Subcutaneous abdominal adipose tissue (tissue), 5 donors: ENCODE results near the gene SPCS1.
"Not testable (repeated sequence)": the region's sequence is repeated elsewhere in the genome, so short reads cannot be mapped to it uniquely, and the experiment has no call there.

Experiments used
- H3K27ac ChIP-seq: one replicate; pipeline ENCODE4 v1.7.0; 2013; ENCODE audit warnings: low read depth, mild to moderate bottlenecking, inconsistent platforms, low read length, moderate library complexity
- H3K27me3 ChIP-seq, 5 donors: one replicate each; pipeline ENCODE4 v1.7.0; 2013; ENCODE audit warnings: low read length in 5 of 5, inconsistent platforms in 1 of 5; ENCODE audit not compliant: control insufficient read depth in 5 of 5, insufficient read depth in 4 of 5
- H3K36me3 ChIP-seq, 5 donors: one replicate each; pipeline ENCODE4 v1.7.0; 2013; ENCODE audit warnings: low read length in 5 of 5; ENCODE audit not compliant: control insufficient read depth in 5 of 5, insufficient read depth in 5 of 5
- H3K4me1 ChIP-seq, 5 donors: one replicate each; pipeline ENCODE4 v1.7.0; 2013; ENCODE audit warnings: low read length in 5 of 5, mild to moderate bottlenecking in 3 of 5, moderate library complexity in 1 of 5; ENCODE audit not compliant: control insufficient read depth in 5 of 5, insufficient read depth in 5 of 5
- H3K4me3 ChIP-seq, 5 donors: one replicate each; pipeline ENCODE4 v1.7.0; 2013; ENCODE audit warnings: low read length in 5 of 5, low read depth in 1 of 5
- H3K9ac ChIP-seq, 5 donors: one replicate each; pipeline ENCODE4 v1.7.0; 2013; ENCODE audit warnings: low read length in 5 of 5, mild to moderate bottlenecking in 4 of 5, moderate library complexity in 3 of 5
- H3K9me3 ChIP-seq, 5 donors: one replicate each; pipeline ENCODE4 v1.7.0; 2013; ENCODE audit warnings: low read length in 5 of 5; ENCODE audit not compliant: control insufficient read depth in 5 of 5
- donor health status: healthy.
- donor health status: healthy.
- donor health status: healthy.
- donor health status: healthy.
- donor health status: healthy.

SPCS1 gene

DNA sequence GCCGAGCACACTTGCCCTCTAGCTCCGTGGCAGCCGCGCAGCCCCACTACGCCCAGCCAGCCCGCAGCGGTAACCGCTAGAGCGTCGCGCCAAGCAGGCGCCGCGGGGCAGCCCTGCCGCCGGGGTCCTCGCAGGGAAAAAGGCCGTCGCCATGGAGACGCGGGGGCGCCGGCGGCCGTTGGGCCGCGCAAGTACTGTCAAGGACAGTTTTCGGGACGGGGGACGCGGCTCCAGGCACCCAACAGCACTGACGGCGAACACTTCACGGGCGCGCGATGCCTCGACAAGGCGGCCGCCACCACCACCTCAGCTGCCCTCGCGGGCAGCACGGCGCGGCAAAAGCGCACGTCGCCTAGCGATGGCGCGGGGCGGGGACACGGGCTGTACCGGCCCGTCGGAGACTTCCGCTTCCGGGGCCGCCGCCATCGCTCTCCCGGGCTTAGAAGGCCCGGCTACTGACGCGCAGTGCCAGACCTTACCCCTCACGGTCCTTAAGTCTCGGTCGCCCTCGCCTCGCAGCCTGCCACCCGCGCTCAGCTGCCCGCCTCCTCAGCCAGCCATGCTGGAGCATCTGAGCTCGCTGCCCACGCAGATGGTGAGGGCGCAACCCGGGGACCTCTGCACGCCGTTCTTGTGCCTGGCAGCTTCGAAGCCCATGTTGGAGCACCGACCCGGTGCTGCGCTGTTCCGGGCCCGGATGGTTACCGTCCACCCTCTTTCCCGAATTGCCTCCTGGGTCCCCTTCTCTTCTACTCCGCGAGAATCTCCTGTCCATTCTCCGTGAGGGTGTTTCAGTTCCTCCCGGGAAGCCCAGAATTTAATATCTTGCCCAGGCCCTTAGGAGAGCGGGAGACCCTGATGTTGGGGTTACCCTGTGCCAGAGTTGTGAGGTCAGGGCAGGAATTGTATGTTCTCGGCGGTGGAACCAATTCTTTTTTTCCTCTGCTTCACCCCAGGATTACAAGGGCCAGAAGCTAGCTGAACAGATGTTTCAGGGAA, at the start of gene SPCS1, which contains the start of gene GLT8D1:
SPCS1 (plus strand) TSS at position 419 of the 999 bp plus-strand sequence; CDS start at position 560, 141 bp downstream.
GLT8D1 (minus strand) TSS at position 104 of the 999 bp plus-strand sequence. CDS start 5,331 bp downstream, outside the sequence.
- Histone ChIP-seq H3K27ac (peak within 1 kb of the TSS; percentile 86), H3K36me3 (peaks cover 0 to 17% (median 5%) of the 10 kb centered on the region in 5 donors), H3K4me1 (peaks cover 4 to 38% (median 36%) of the 10 kb centered on the region in 5 donors), H3K9ac (peak within 1 kb of the TSS; percentile 66 to 96 (median 83)), H3K27me3 (no peaks in the 10 kb centered on the region), H3K9me3 (no peaks in the 10 kb centered on the region), H3K4me3 (peak within 1 kb of the TSS; percentile 83 to 99 (median 95))

DNA sequence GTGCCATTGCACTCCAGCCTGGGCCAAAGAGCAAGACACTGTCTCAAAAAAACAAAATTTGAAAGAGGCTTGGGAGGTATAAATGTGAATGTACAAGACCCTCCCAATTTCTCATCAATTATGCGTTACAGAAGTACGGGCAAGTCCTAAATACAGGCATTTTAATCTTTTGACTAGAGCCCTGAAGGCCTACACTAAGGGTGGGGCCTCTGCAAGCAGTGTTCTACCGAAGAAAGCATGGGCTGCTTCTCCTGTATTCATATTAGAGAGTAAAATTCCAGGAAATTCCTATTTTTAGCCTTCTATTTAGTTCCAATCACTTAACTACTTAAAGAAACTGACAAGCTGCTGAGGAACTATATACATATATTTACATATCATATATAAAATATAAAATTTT, 45.9 kb upstream of the SPCS1 start:
- H3K36me3 ChIP-seq: peaks cover 39 to 80% (median 69%) of the 10 kb centered on the region in 5 donors
- H3K4me1 ChIP-seq: no peaks in the 10 kb centered on the region
- H3K9me3 ChIP-seq: no peaks in the 10 kb centered on the region
- no peak overlapping the region for H3K27ac ChIP-seq
- no peak overlapping the region for H3K9ac ChIP-seq
- no peak overlapping the region for H3K4me3 ChIP-seq
- H3K27me3 ChIP-seq: no peaks in the 10 kb centered on the region

DNA sequence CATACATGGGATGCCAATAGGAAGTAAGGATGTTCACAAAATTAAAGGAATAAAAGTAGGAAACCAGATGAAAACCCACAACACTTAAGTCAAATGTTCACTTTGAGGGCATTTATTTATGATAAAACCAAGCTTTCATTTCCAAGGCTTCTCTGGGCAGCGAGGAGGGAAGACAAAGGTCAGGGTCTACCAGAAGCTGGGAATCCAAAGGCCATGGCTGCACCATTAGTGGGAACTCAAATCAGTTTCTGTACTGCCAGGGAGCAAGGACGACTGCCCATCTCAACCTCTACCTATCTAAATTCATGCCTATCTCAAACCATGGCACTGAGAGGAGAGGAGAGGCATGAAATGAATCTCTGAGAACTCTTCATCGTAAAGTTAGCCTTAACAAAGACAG, 42.8 kb upstream of the SPCS1 start:
- Histone ChIP-seq H3K4me1 (no peaks in the 10 kb centered on the region), H3K9me3 (no peaks in the 10 kb centered on the region), H3K36me3 (peaks cover 27 to 76% (median 60%) of the 10 kb centered on the region in 5 donors), H3K9ac (no peak overlapping the region), H3K27me3 (no peaks in the 10 kb centered on the region), H3K27ac (no peak overlapping the region), H3K4me3 (no peak overlapping the region)

DNA sequence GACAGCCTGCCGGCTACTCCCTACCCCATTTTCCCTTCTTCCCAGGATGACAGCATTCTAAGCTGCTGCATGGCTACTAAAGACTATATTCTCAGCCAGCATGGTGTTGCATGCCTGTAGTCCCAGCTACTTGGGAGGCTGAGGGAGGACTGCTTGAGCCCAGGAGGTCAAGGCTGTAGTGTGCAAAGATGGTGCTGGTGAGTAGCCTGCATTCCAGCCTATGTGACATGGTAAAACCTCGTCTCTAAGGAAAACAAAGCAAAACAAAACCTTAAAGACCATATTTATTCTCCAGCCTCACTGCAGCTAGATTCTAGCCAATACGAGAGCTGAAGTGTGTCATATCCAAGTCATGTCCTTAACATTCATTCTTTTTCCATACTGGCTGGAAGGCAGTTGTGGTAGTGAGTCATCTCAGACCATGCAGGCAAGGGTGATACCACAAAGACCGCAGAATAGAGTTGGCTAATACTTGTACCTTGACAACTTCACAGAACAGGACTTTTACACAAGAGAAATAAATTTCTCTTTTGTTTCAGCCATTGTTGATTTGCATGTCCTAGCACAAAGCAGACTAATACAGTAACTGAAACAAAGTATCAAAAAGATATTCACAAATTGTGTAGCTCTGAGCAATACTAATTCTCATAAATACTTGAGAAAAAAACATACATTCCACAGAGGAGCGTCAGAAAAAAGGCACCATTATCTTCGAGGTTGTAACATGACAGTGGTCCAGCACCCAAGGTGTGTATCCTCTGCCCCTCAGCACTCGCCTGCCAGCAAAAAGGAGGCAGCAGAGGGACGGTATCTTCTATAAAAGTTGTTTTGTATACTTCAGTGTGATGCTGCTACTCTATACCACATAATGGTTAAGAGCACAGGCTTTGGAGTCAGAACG, 35.0 kb upstream of the SPCS1 start:
- Histone ChIP-seq H3K4me1 (peaks cover 0 to 24% (median 11%) of the 10 kb centered on the region in 5 donors), H3K36me3 (peaks cover 20 to 63% (median 37%) of the 10 kb centered on the region in 5 donors), H3K4me3 (no peak overlapping the region), H3K27ac (peak overlapping the region; percentile 64), H3K9ac (peak overlapping the region in 1 of 5 donors; percentile 53), H3K27me3 (no peaks in the 10 kb centered on the region), H3K9me3 (no peaks in the 10 kb centered on the region)

DNA sequence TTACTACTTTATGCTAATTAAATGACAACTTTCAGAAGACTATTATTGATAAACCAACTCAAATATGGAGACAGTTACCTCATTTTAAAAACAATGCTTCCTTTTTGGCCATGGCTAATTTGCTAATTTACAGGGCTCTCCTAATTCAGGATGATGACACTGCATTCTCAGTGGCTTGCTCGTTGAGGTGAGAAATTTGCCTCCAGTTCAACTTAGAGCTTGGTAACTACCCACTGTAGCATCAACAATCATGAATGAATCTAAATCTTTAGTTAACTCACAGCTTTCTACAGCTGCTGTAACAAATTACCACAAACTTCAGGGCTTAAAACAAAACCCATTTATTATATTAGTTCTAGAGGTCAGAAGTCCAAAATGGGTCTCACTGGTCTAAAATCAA, 34.2 kb upstream of the SPCS1 start:
- H3K36me3 ChIP-seq: peaks cover 25 to 64% (median 42%) of the 10 kb centered on the region in 5 donors

DNA sequence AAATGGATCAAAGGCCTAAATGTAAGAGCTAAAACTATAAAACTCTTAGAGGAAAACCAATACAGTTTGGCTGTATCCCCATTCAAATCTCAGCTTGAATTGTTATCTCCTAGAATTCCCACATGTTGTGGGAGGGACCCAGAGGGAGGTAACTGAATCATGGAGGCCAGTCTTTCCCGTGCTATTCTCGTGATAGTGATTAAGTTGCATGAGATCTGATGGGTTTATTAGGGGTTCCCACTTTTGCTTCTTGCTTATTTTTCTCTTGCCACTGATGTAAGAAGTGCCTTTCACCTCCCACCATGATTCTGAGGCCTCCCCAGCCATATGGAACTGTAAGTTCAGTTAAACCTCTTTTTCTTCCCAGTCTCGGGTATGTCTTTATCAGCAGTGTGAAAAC, 29.7 kb upstream of the SPCS1 start:
- Histone ChIP-seq H3K4me1 (peaks cover 2 to 29% (median 21%) of the 10 kb centered on the region in 5 donors), H3K36me3 (peaks cover 34 to 61% (median 49%) of the 10 kb centered on the region in 5 donors)

More for the DNA sequence above, 34.2 kb upstream of the SPCS1 start:
- H3K4me1 ChIP-seq: peaks cover 0 to 24% (median 11%) of the 10 kb centered on the region in 5 donors
- H3K9me3 ChIP-seq: no peaks in the 10 kb centered on the region
- no peak overlapping the region for H3K4me3 ChIP-seq
- peak overlapping the region; percentile 64 for H3K27ac ChIP-seq
- H3K27me3 ChIP-seq: no peaks in the 10 kb centered on the region
- H3K9ac ChIP-seq: peak overlapping the region in 1 of 5 donors; percentile 53

DNA sequence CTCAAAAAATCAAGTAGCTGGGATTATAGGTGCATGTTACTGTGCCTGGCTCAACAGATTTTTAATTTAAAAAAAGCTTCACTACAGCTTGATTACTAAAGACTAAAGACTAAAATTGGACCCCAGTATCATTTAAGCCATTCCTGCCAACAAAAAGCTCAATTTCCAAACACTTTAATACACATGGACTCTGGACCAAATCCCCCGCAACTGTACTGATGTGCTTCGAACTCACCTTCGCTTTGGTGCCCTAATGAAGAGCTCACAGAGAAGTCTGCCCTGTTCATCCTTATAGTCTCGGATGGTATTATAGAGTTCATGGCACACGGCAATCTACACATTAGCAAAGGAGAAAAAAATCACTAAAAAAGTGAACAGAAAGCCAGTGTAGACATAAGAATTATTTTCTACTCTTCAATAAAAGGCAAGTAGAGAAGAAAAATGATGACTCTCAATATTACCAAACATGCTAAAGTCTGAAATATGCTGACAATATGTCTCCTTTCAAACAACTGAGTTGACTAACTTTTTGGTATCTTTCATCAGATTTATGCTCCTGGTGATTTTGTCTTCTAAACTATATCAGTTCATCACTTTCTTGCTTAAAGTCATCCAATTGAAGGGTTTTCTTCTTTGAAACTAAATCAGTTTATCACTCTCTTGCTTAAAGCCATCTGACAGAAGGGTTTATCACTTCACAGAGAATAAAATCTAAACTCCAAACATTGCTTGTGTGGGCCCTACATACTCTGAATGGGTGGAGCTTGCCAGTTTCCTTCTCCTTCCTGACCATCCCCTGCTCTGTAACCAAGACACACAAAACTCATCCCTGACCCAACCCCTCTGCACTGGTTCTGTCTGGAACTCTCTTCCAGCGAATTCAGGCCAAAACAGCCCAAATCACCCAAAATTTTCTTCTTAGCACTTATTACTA, 27.4 kb upstream of the SPCS1 start:
- H3K4me3 ChIP-seq: no peak overlapping the region
- no peaks in the 10 kb centered on the region for H3K9me3 ChIP-seq
- H3K4me1 ChIP-seq: peaks cover 2 to 49% (median 42%) of the 10 kb centered on the region in 5 donors
- peaks cover 24 to 46% (median 35%) of the 10 kb centered on the region in 5 donors for H3K36me3 ChIP-seq
- peak overlapping the region; percentile 98 for H3K27ac ChIP-seq
- H3K9ac ChIP-seq: no peak overlapping the region
- no peaks in the 10 kb centered on the region for H3K27me3 ChIP-seq

More for the DNA sequence above, 29.7 kb upstream of the SPCS1 start:
- H3K4me3 ChIP-seq, H3K27me3 ChIP-seq, H3K27ac ChIP-seq, H3K9me3 ChIP-seq, H3K9ac ChIP-seq: not testable (repeated sequence)

DNA sequence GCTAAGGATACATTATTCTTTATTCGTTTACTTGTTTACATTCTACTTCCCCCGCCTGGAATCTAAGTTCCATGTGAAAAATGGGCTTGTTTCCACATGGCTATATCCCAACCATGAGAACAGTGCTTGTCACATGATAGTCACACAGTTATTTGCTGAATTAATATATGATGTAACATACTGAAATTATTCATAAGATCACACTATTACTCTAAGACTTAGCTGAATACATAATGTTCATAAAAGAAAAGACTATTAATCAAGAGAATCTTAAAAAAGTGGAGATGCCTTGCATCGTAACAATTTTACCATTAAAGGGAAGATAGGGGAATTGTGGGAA, 26.7 kb upstream of the SPCS1 start:
- Histone ChIP-seq H3K36me3 (peaks cover 24 to 43% (median 33%) of the 10 kb centered on the region in 5 donors), H3K27ac (peak overlapping the region; percentile 98), H3K9me3 (no peaks in the 10 kb centered on the region), H3K27me3 (no peaks in the 10 kb centered on the region), H3K9ac (no peak overlapping the region), H3K4me1 (peaks cover 2 to 56% (median 49%) of the 10 kb centered on the region in 5 donors), H3K4me3 (no peak overlapping the region)

DNA sequence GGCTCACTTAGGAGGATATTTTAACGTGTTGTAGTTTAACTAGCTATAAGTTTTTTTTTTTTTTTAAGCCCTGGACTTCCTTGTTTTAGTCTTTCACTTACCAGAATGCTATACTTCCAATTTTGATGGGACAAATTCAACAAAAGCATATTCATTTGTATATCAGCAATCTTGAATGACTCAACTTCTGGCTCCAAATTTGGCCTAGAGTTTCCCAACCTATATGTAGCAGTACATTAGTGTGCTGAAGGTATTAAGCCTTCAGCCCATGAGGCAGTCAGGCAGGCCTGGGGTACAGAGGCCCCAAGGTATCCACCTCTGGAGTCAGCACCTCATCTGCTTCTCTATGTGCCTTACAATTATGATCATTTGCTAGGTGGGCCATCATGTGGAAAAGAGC, 26.1 kb upstream of the SPCS1 start:
- Histone ChIP-seq H3K9me3 (no peaks in the 10 kb centered on the region), H3K27me3 (no peaks in the 10 kb centered on the region), H3K4me3 (no peak overlapping the region), H3K4me1 (peaks cover 2 to 62% (median 55%) of the 10 kb centered on the region in 5 donors), H3K27ac (peak overlapping the region; percentile 98), H3K36me3 (peaks cover 24 to 41% (median 31%) of the 10 kb centered on the region in 5 donors), H3K9ac (peak overlapping the region in 1 of 5 donors; percentile 99)
